Stimulated activated CD4-positive, alpha-beta T cell treated with anti-CD3 and anti-CD28 coated beads, Interleukin-15, amount 100 ng/mL, for 1 hour (primary cell): Measurements from ENCODE around the gene METTL2B.

Experiments used
- DNase-seq, 2 donors: peaks; one replicate each; pipeline ENCODE4 v3.0.0-alpha.2; 2020; ENCODE audit warnings: low read depth in 1 of 2, low spot score in 1 of 2

The METTL2B gene

GRCh38 chr7:128476402-128477335 lies at the start of gene METTL2B:
Gene METTL2B, plus strand, starts transcription at chr7:128476748. Its CDS starts 18 bp downstream, at chr7:128476766.
- peak; percentile 70 to 73 for DNase-seq

GRCh38 chr7:128427289-128427891 lies 49.2 kb upstream of the METTL2B start:
- no peak for DNase-seq

GRCh38 chr7:128430207-128430606 lies 46.3 kb upstream of the METTL2B start:
- no peak for DNase-seq

- no peak for DNase-seq
These were observed 45.3 kb upstream of the METTL2B start for GRCh38 chr7:128431221-128431620.

- no peak for DNase-seq
These were observed 44.8 kb upstream of the METTL2B start for GRCh38 chr7:128431754-128432153.

GRCh38 chr7:128434413-128435326 lies 41.9 kb upstream of the METTL2B start:
- no peak for DNase-seq

- DNase-seq = no peak
These were observed 41.2 kb upstream of the METTL2B start for GRCh38 chr7:128435327-128435686.

GRCh38 chr7:128437426-128438332 lies 38.9 kb upstream of the METTL2B start:
- DNase-seq = no peak

- DNase-seq = no peak
These were observed 34.2 kb upstream of the METTL2B start for GRCh38 chr7:128442356-128442755.

GRCh38 chr7:128443831-128444600 lies 32.5 kb upstream of the METTL2B start:
- DNase-seq = no peak

GRCh38 chr7:128446306-128446705 lies 30.2 kb upstream of the METTL2B start:
- no peak for DNase-seq

- DNase-seq = no peak
These were observed 28.5 kb upstream of the METTL2B start for GRCh38 chr7:128447941-128448564.

- no peak for DNase-seq
These were observed 27.7 kb upstream of the METTL2B start for GRCh38 chr7:128448751-128449302.

- DNase-seq = no peak
These were observed 26.1 kb upstream of the METTL2B start for GRCh38 chr7:128450409-128450808.

- DNase-seq = no peak
These were observed 25.6 kb upstream of the METTL2B start for GRCh38 chr7:128450913-128451312.

- no peak for DNase-seq
These were observed 24.0 kb upstream of the METTL2B start for GRCh38 chr7:128452552-128452951.

GRCh38 chr7:128453836-128454804 lies 22.4 kb upstream of the METTL2B start:
- no peak for DNase-seq
